ENCODE measurements around the gene EFCAB8.

EFCAB8 gene

GRCh38 chr20:33010674-33011449 is 152.1 kb downstream of the EFCAB8 start:
- DNase-seq, result no peak
